GM21381 (cell line): ENCODE data around the gene SLC9A7.
A peak's percentile ranks its signal among the peaks of the same experiment; 100 is the strongest.

ENCODE experiments used
- ATAC-seq: cut with Tn5 transposase; IDR thresholded peaks from one replicate; pipeline ENCODE4 v1.9.1; 2021; ENCODE audit warnings: mild to moderate bottlenecking, moderate library complexity; ENCODE audit not compliant: unreplicated experiment

The SLC9A7 gene

GRCh38 chrX:46653482-46653881 is 105.4 kb downstream of the SLC9A7 start:
- ATAC-seq, result no peak

GRCh38 chrX:46649421-46650260 is 109.3 kb downstream of the SLC9A7 start:
- ATAC-seq, result no peak

DNA sequence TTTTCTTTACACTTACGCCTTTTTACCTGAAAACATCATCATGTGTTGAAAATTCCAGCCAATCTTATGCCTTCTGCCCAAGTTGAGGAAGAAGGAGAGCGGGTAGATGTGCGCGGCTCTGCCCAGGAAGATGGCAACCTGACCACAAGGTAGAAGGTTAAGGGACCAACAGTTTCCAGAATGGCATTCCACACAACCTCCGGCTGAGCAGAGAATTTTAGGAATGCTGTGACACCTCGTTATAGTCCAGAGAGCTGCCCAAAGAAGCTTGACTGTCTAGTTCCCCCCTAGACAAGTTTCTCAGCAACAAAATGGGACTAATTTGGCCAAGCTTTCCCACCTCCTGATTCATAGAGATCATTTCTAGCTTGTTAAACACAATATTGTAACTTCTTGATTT is 110.3 kb downstream of the SLC9A7 start:
- no peak for ATAC-seq

DNA sequence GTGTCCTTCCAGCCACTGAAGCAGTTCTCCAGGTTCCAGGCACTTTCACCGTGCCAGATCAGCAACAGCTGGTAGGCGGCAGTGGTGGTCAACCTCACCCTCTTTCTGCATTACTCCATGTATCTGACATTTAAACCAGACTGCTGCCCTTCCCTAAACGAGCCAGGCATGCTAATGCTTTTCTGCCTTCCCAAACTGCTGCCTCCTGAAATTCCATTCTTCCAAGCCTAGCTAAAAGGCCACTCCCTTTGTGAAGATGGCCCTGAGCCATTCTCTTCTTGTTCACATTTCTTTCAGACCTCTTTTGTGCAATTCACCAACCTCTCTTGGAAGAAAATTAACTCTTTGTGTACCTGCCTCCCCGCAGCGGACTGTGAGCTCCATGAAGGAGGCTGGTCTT is 111.7 kb downstream of the SLC9A7 start:
- ATAC-seq, result no peak

DNA sequence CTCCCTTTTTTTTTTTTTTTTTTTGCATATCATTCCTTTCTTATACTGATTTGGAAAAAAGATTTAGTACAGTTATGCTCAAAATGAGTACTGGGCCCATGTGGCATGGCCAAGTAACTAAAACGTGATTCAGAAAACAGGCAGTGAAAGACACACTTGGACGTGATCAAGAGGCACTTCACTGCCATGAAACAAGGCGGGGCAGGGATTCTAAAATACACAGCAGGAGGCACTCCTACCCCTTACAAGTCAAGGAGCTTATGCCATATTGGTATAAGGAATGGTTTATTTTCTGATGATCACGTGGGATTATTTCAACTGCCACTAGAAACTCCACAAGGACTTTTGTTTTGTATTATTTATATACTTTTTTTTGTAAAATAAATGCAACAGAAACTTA is 113.3 kb downstream of the SLC9A7 start:
- ATAC-seq, result no peak

DNA sequence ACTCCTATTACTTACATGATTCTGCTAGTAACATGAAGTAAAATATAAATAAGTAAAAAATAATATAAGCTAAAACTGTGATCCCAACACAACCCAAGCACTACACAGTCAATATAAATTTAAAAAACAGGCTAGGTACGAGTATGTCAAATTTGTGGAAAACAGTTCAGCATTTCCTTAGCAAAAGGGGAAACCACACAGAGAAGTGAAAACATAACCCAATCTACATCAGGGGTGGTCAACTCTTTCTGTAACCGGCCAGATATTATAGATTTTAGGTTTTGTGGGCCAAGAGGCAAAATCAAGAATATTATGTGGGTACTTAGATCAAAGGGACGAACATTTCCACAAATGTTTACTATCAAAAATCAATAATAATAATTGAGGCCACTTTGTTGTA is 115.3 kb downstream of the SLC9A7 start:
- no peak for ATAC-seq

- ATAC-seq, result peak; percentile 45
Measured at GRCh38 chrX:46642145-46642544, 116.8 kb downstream of the SLC9A7 start.

DNA sequence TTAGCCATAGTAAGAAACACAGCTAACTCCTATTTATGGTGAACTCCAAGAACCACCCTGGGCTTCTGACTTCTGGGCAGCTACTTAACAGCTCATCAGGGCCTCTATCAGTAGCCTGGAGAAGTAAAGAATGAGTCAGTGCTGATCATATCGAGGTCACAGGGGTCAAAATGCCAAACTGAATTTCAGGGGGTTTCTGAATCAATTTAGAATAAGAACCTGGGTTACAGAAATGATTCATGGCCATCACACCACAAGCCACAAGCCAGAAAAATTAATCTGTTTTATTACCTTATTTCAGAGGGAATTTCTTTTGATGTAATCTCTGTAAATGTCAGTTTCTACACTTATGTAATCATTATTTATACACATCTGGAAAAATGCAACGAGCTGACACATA is 121.0 kb downstream of the SLC9A7 start:
- ATAC-seq, result no peak

GRCh38 chrX:46636223-46636622 is 122.7 kb downstream of the SLC9A7 start:
- no peak for ATAC-seq

GRCh38 chrX:46635186-46635585 is 123.7 kb downstream of the SLC9A7 start:
- no peak for ATAC-seq

GRCh38 chrX:46634577-46634976 is 124.3 kb downstream of the SLC9A7 start:
- ATAC-seq, result no peak

DNA sequence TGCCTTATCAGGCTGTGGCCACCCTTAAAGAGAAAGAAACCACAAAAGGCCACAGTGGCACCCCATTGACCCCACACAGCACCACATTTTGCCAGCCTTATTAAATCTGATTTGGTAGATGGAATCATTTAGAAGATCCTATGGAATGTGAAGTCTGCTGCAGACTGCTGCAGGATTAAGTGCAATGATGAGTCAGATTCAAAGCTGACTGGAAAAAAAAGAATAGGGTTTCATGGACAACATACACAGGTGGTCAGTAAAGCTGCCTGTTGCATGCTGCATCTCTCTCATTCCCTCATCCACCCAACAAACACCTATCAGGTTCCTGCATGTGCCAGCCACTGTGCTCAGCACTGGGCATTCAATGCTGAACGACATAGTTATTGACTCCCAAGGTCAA is 128.8 kb downstream of the SLC9A7 start:
- no peak for ATAC-seq

- peak; percentile 78 for ATAC-seq
Measured at GRCh38 chrX:46628460-46629371, 130.2 kb downstream of the SLC9A7 start.

DNA sequence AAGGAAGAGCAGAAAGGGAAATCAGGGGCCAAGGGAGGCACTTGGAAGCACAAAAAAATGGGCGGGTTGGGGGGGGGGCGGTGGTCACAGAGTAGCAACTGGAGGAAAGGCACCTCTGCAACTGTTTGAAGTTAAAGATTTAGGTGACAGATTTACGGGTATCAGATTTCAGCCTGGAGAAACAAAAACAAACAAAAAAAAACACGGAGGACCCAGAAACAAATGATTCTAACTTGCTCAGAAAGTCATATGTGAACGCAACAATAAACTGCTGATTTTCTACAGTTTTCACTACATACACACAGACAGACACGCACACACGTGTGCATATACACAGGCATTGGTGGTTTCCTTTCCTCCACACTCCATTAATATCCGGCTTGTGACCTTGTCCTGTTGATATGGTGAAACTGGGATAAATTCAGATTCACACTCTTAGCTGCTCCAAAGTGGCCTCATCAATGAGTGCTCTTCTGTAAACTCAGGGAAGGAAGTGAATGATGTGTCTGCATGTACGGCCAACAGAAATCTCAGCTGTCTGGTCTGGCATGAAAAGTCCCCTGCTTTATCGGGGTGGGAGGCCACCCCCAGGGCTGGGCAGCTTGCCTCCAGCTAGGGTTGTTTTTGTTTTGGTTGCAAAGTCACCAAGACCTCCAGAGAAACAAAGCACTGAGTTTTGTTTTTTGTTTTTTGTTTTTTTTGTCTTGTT is 131.1 kb downstream of the SLC9A7 start:
- ATAC-seq, result peak; percentile 15

DNA sequence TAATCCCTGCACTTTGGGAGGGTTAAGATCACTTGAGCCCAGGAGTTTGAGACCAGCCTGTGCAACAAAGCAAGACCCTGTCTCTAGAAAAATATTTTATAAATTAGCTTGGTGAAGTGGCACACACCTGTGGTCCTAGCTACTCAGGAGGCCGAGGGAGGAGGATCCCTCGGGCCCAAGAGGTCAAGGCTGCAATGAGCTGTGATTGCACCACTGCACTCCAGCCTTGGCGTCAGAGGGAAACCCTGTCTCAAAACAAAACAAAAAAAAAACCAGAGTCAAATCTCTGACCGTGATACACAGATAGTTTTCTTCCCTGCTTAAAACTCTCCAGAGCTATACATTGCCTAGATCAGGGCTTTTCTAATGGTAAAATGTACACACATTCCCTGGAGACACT is 131.9 kb downstream of the SLC9A7 start:
- ATAC-seq, result no peak

DNA sequence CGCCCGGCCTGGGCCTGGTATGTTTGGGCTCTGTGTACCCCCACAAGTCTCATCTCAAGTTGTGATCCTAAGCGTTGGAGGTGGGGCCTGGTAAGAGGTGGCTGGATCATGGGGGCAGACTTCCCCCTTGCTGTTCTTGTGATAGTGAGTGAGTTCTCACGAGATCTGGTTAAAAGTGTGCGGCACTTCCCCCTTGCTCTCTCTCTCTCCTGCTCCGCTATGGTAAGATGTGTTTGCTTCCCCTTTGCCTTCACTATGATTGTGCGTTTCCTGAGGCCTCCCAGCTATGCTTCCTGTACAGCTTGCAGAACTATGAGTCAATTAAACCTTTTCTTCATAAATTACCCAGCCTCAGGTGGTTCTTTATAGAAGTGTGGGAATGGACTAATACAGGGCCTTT is 132.4 kb downstream of the SLC9A7 start:
- no peak for ATAC-seq

DNA sequence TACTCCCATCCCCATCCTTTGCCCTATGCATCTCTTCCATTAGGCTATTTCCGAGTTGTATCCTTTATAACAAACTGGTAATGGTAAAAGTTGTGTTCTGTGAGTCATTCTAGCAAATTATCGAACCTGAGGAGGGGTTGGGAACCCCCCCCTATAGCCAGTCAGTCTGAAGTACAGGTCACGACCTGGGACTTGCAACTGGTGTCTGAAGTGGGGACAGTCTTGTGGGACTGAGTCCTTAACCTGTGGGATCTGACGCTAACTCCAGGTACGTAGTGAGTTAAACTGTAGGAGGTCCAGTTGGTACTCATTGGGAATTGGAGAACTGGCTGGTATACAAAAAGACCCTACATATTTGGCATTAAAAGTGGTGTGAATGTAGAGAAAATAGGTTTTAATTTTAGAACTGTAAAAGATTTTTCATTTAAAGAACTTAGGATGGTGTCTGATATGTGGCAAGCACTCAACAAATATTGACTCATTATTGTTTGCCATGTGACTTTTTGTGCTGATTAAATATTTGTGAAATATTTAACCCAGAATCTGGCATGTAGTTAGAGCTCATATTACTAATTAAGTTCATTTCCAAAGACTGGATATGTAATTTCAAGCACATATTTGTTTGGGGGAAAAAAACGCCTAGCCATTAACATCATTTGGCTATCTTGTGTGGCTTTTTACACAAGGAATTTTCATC is 134.7 kb downstream of the SLC9A7 start:
- ATAC-seq, result no peak

- ATAC-seq, result no peak
Measured at GRCh38 chrX:46621572-46621971, 137.3 kb downstream of the SLC9A7 start.

DNA sequence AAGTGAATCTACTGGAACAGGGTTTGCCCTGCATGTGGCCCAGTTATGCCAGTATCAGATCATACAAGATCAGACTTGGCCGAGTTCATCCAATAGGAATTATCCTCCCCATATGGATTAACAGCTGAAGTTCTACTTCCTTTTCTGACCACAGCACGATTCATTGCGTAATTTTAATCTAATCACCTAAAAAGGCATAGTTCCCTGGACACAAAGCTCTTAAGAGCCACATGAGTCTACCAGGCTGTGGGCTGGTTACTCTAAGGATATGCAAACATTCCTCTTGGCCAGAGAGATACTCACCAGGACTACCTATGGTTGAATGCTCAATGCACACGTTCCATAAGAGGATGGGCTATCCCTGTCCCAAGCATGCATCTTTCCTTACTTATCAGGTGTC is 138.4 kb downstream of the SLC9A7 start:
- ATAC-seq, result no peak

- no peak for ATAC-seq
Measured at GRCh38 chrX:46618947-46619346, 140.0 kb downstream of the SLC9A7 start.

DNA sequence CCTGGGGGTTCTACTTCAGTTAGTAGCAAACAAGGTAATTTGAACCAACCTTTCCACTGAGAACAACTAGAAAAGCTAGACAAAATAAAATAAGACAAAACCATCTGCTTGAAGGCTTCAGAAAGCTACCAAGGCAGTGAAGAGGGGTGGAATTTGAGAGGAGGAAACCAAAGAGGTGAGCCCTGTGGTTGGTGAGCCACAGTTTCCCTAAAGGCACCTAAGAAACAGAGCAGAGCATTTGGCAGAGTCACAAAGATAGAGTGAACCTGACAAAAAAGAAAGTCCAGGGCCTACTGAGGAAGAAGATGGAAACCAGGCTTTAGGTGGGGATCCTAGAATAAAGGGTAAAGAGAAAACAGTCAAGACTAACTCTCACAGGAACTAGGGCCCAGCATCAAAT is 141.0 kb downstream of the SLC9A7 start:
- ATAC-seq, result no peak
